ENCODE measurements around the gene TLR10. TPM values are rescaled to one million over a fixed set of nuclear protein-coding genes. Genes with fewer than 3 reads are reported as not detected.
"Not testable (repeated sequence)": the region's sequence is repeated elsewhere in the genome, so short reads cannot be mapped to it uniquely, and the experiment has no call there.

The TLR10 gene
- total RNA-seq, 1 experiment from 2014 or later, result not detected

DNA sequence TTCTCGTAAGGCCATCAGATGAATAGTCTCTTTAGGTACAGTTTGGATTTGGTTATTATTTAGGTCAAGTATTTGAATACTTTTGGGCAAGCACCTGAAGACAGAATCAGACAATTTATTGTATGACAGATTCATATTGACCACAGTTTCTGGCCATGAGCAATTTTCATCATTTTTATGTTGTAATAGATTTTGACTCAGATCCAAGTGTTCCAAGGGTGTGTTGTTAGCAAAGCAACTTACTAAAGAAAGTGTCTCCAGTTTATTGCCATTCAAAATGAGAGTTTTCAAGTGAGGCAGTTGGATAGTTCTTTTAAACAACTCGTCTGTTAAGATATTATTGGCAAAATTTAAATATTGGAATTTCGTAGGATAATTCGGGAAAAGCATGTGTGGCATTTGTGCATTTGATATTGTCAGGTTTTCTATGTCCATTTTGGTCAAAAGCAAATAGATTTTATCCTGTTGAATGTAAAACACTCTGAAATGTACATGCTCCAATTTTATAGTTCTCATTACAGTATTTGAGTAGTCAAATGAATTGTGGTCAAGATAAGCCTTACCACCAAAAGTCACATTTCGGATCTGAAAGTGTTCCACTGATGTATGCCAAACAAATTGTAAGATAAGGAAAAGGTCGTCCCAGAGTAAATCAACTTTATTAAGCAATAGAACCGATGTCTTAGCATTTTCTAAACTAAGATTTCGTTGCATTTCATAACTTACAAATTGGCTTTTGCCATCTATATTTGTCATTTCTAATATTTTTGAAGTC, 8.4 kb downstream of the TLR10 start:
- no peaks in the 10 kb centered on the region for H3K27me3 ChIP-seq (replicated peaks; ENCODE audit: insufficient read depth, low read depth, low read length, poor library complexity)
- no peaks in the 10 kb centered on the region for H3K4me1 ChIP-seq (ENCODE audit: insufficient read depth, low read length, poor library complexity, severe bottlenecking)
- CTCF ChIA-PET, result no interaction called here
- no peak for DNase-seq (ENCODE audit: low spot score)
- intact Hi-C loops (cut with micrococcal nuclease; ENCODE audit: unreplicated experiment), result no loop called here
- H3K4me3 ChIP-seq (ENCODE audit: low read depth, low read length, poor library complexity, severe bottlenecking), result no peak overlapping the region
- POLR2A ChIA-PET (ENCODE audit: low non-redundant PET), result no interaction called here
- H3K36me3 ChIP-seq (ENCODE audit: insufficient read depth, low read length, poor library complexity, severe bottlenecking), result no peaks in the 10 kb centered on the region
- no peak overlapping the region for H3K27ac ChIP-seq (ENCODE audit: low read depth, low read length, poor library complexity, severe bottlenecking)
- TF ChIP-seq, protein P1, sequence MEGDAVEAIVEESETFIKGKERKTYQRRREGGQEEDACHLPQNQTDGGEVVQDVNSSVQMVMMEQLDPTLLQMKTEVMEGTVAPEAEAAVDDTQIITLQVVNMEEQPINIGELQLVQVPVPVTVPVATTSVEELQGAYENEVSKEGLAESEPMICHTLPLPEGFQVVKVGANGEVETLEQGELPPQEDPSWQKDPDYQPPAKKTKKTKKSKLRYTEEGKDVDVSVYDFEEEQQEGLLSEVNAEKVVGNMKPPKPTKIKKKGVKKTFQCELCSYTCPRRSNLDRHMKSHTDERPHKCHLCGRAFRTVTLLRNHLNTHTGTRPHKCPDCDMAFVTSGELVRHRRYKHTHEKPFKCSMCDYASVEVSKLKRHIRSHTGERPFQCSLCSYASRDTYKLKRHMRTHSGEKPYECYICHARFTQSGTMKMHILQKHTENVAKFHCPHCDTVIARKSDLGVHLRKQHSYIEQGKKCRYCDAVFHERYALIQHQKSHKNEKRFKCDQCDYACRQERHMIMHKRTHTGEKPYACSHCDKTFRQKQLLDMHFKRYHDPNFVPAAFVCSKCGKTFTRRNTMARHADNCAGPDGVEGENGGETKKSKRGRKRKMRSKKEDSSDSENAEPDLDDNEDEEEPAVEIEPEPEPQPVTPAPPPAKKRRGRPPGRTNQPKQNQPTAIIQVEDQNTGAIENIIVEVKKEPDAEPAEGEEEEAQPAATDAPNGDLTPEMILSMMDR (conservative IDR thresholded peaks at IDR 0.05; ENCODE audit: low read depth, low read length), result no peak
- no peak for TF ChIP-seq EZH2 (IDR thresholded peaks at IDR 0.05; ENCODE audit: borderline replicate concordance, low read depth, low read length, poor library complexity, severe bottlenecking)
- H3K9me3 ChIP-seq (ENCODE audit: low read depth, low read length, poor library complexity, severe bottlenecking), result no peaks in the 10 kb centered on the region
- no TSS peak for BruUV-seq (replicated peaks)

DNA sequence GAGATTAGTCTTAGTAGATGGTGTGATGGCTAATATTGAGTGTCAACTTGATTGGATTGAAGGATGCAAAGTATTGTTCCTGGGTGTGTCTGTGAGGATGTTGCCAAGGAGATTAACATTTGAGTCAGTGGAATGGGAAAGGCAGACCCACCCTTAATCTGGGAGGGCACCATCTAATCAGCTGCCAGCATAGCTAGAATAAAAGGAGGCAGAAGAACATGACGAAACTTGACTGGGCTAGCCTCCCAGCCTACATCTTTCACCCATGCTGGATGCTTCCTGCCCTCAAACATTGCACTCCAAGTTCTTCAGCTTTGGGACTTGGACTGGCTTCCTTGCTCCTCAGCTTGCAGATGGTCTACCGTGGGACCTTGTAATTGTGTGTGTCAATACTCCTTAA, 12.5 kb downstream of the TLR10 start:
- intact Hi-C loops (cut with micrococcal nuclease; ENCODE audit: unreplicated experiment); H3K4me3 ChIP-seq (ENCODE audit: low read depth, low read length, poor library complexity, severe bottlenecking); H3K4me1 ChIP-seq (ENCODE audit: insufficient read depth, low read length, poor library complexity, severe bottlenecking); H3K27me3 ChIP-seq (replicated peaks; ENCODE audit: insufficient read depth, low read depth, low read length, poor library complexity); H3K27ac ChIP-seq (ENCODE audit: low read depth, low read length, poor library complexity, severe bottlenecking); DNase-seq (ENCODE audit: low spot score); H3K36me3 ChIP-seq (ENCODE audit: insufficient read depth, low read length, poor library complexity, severe bottlenecking); POLR2A ChIA-PET (ENCODE audit: low non-redundant PET); BruUV-seq (replicated peaks); CTCF ChIA-PET; H3K9me3 ChIP-seq (ENCODE audit: low read depth, low read length, poor library complexity, severe bottlenecking): not testable (repeated sequence)

DNA sequence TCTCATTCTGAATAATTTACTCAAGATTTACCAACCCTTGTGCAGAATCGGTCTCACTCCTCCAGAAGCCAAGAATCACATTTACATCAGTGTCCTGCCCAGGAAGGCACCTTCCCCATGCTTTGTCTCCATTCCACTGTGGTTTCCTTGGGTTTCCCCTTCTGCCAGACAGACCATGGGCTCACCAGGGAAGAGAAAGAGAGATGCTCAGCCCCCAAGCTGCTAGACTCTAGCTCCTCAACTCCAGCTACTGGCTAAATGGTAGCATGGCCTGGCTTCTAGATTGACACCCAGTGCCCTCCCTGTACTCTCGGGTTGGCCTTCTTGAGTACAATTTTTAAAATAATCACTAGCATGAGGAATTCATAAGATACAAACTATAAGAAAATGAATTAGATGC, 12.9 kb downstream of the TLR10 start:
- CTCF ChIA-PET, result no interaction called here
- no peak for DNase-seq (ENCODE audit: low spot score)
- no peak overlapping the region for H3K4me3 ChIP-seq (ENCODE audit: low read depth, low read length, poor library complexity, severe bottlenecking)
- H3K27ac ChIP-seq (ENCODE audit: low read depth, low read length, poor library complexity, severe bottlenecking), result no peak overlapping the region
- POLR2A ChIA-PET (ENCODE audit: low non-redundant PET), result no interaction called here
- intact Hi-C loops (cut with micrococcal nuclease; ENCODE audit: unreplicated experiment), result no loop called here
- TF ChIP-seq, protein P1 (conservative IDR thresholded peaks at IDR 0.05; ENCODE audit: low read depth, low read length), result no peak
- no peak for TF ChIP-seq EZH2 (IDR thresholded peaks at IDR 0.05; ENCODE audit: borderline replicate concordance, low read depth, low read length, poor library complexity, severe bottlenecking)
- H3K4me1 ChIP-seq (ENCODE audit: insufficient read depth, low read length, poor library complexity, severe bottlenecking), result no peaks in the 10 kb centered on the region
- H3K27me3 ChIP-seq (replicated peaks; ENCODE audit: insufficient read depth, low read depth, low read length, poor library complexity), result no peaks in the 10 kb centered on the region
- no peaks in the 10 kb centered on the region for H3K9me3 ChIP-seq (ENCODE audit: low read depth, low read length, poor library complexity, severe bottlenecking)
- H3K36me3 ChIP-seq (ENCODE audit: insufficient read depth, low read length, poor library complexity, severe bottlenecking), result no peaks in the 10 kb centered on the region
- BruUV-seq (replicated peaks), result no TSS peak

DNA sequence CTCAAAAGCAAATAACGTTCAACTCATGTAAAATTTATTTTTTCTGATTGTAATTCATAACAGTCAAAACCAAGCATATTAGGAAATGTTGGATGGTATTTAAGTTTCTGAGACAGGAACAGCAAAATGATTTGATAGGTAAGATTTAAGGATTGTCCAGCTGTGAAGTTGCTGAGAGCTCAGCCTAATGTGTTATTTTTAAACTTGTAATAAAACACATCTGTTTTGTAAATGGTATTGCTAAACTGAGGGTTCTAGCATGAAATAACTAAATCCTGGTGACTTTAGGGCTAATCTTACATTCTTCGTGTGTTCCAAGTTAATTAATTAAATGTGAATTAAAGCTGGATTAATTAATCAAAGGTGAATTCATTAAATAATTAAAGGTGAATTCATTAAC, 13.3 kb downstream of the TLR10 start:
- Histone ChIP-seq H3K27ac (ENCODE audit: low read depth, low read length, poor library complexity, severe bottlenecking) (no peak overlapping the region), H3K4me3 (ENCODE audit: low read depth, low read length, poor library complexity, severe bottlenecking) (no peak overlapping the region), H3K36me3 (ENCODE audit: insufficient read depth, low read length, poor library complexity, severe bottlenecking) (no peaks in the 10 kb centered on the region), H3K9me3 (ENCODE audit: low read depth, low read length, poor library complexity, severe bottlenecking) (no peaks in the 10 kb centered on the region), H3K27me3 (replicated peaks; ENCODE audit: insufficient read depth, low read depth, low read length, poor library complexity) (no peaks in the 10 kb centered on the region), H3K4me1 (ENCODE audit: insufficient read depth, low read length, poor library complexity, severe bottlenecking) (no peaks in the 10 kb centered on the region)
- intact Hi-C loops (cut with micrococcal nuclease; ENCODE audit: unreplicated experiment), result no loop called here
- ChIA-PET POLR2A (ENCODE audit: low non-redundant PET) (no interaction called here), CTCF (no interaction called here)
- DNase-seq (ENCODE audit: low spot score), result no peak
- no peak for TF ChIP-seq EZH2 (IDR thresholded peaks at IDR 0.05; ENCODE audit: borderline replicate concordance, low read depth, low read length, poor library complexity, severe bottlenecking)
- TF ChIP-seq, protein P1 (conservative IDR thresholded peaks at IDR 0.05; ENCODE audit: low read depth, low read length), result no peak
- BruUV-seq (replicated peaks), result no TSS peak
